ENCODE data around the gene FAM78B.

GRCh38 chr1:166189126-166189525 lies 22.3 kb upstream of the FAM78B start:
- TF ChIP-seq CTCF (IDR thresholded peaks at IDR 0.05; ENCODE audit: control extremely low read depth in 1 of 3, insufficient read depth in 1 of 3, low read depth in 1 of 3, low read length in 3 of 3) = no peak
- no peak for TF ChIP-seq YY1 (IDR thresholded peaks at IDR 0.05; ENCODE audit: low read depth, low read length)
- TF ChIP-seq CBX5 (IDR thresholded peaks at IDR 0.05; ENCODE audit: low read depth, low read length) = no peak
